GM06990 (cell line): ENCODE results near the gene FSTL4.

Experiments used
- DNase-seq: peaks from one replicate; pipeline ENCODE4 v3.0.0-alpha.2; 2011; ENCODE audit not compliant: insufficient read length; ENCODE audit errors: extremely low read depth
- H3K27me3 ChIP-seq: replicated peaks from 2 replicates; pipeline ENCODE4 v1.6.0; 2011; ENCODE audit warnings: low read length; ENCODE audit not compliant: control insufficient read depth, insufficient read depth
- H3K36me3 ChIP-seq: 2 replicates; pipeline ENCODE4 v1.5.1; 2011; ENCODE audit warnings: low read length; ENCODE audit not compliant: control insufficient read depth, insufficient read depth
- H3K4me3 ChIP-seq: replicated peaks from 2 replicates; pipeline ENCODE4 v1.5.1; 2011; ENCODE audit warnings: low read depth, mild to moderate bottlenecking, control low read depth, low read length
- TF ChIP-seq, protein P1 (sequence below): IDR thresholded peaks from 2 replicates; pipeline ENCODE4 v1.5.1; 2011; ENCODE audit warnings: low read length, control low read depth, mild to moderate bottlenecking, inconsistent platforms; ENCODE audit not compliant: insufficient read depth, poor library complexity, severe bottlenecking

The FSTL4 gene

DNA sequence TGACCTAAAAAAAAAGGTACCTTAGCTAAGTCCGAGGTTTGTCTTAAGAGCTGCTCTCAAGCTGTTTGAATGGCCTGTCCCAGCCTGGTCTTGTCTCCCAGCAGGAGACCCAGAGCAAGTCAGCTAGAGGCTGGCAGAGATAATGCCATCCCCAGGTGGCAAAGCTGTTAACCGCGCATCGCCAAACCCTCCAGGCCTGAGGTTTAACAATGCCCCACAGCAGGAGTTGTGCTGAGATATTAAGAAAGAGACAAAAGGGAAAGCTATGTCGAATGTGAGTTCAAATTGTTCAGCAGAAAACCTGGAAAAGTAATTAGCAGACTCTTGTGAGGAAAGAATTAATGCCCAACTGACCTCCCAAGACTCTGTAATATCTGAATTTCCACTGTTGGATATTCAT lies 187.1 kb downstream of the FSTL4 start:
- no peak for DNase-seq
- Histone ChIP-seq H3K4me3 (no peak overlapping the region), H3K36me3 (no peaks in the 10 kb centered on the region), H3K27me3 (no peaks in the 10 kb centered on the region; the same call in none of the 2 replicates)
- TF ChIP-seq, protein P1, sequence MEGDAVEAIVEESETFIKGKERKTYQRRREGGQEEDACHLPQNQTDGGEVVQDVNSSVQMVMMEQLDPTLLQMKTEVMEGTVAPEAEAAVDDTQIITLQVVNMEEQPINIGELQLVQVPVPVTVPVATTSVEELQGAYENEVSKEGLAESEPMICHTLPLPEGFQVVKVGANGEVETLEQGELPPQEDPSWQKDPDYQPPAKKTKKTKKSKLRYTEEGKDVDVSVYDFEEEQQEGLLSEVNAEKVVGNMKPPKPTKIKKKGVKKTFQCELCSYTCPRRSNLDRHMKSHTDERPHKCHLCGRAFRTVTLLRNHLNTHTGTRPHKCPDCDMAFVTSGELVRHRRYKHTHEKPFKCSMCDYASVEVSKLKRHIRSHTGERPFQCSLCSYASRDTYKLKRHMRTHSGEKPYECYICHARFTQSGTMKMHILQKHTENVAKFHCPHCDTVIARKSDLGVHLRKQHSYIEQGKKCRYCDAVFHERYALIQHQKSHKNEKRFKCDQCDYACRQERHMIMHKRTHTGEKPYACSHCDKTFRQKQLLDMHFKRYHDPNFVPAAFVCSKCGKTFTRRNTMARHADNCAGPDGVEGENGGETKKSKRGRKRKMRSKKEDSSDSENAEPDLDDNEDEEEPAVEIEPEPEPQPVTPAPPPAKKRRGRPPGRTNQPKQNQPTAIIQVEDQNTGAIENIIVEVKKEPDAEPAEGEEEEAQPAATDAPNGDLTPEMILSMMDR = no peak

DNA sequence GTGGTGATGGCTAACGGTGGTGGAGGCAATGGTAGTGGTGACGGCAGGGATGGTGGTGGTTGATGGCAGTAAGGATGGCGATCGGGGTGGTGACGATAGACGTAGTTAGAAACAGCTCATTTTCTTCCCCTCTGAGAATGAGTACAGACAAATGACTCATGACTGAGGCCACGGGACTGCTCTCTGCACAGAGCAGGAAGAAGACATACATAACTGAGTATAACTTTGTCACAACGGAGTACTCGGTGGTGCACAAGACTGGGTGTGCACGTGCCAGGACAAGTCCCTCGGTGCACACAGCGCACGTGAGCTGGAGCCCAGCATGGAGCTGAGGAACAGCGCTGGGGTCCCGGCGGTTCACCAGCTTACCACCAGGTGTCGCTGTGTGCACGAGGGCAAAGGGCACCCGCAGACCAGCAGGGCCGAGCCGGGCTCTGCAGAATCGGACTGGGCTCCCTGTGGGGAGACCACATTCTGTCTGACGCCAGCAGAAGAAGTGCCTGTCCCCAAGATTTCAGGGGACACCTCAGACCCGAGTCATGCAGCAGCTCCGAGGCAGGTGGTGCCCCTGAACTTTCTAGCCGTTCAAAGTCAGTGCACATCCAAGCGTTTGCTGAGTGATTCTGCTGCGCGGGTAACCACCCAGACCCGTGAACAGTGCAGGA lies 188.6 kb downstream of the FSTL4 start:
- Histone ChIP-seq H3K27me3 (no peaks in the 10 kb centered on the region; the same call in 1 of the 2 replicates), H3K36me3 (no peaks in the 10 kb centered on the region), H3K4me3 (no peak overlapping the region)
- TF ChIP-seq, protein P1 = peak; percentile 94
- DNase-seq = peak; percentile 69

DNA sequence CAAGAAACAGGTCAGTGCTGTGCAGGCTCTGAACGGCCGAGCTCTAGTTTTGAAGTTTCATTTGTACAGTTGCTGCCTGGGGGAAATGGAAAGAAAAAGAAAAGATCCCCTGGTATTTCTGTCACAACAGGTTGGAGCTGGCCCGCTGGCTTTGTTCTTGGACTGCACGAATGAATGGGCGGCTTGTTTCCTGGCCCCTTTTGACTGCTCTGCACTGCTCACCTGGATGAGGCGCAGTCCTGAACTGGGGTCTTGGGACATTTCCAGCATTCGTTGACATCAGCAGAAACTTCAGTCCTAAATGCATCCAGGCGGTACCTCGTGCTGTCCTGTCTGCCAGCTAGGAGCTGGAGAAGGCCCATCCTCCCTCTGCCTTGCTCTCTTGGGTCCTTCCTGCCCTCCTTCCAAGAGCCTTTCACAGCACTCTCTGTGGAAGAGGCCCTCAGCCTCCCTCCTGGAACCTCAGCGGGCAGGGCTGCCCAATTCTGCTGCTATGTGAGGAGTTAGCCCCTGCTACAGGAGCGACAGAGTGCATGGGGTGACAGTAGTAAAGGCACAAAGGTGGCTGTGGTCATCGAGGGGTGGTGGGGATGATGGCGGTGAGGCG lies 189.2 kb downstream of the FSTL4 start:
- no peak for DNase-seq
- Histone ChIP-seq H3K4me3 (no peak overlapping the region), H3K27me3 (no peaks in the 10 kb centered on the region; the same call in 1 of the 2 replicates), H3K36me3 (no peaks in the 10 kb centered on the region)
- TF ChIP-seq, protein P1 = no peak

DNA sequence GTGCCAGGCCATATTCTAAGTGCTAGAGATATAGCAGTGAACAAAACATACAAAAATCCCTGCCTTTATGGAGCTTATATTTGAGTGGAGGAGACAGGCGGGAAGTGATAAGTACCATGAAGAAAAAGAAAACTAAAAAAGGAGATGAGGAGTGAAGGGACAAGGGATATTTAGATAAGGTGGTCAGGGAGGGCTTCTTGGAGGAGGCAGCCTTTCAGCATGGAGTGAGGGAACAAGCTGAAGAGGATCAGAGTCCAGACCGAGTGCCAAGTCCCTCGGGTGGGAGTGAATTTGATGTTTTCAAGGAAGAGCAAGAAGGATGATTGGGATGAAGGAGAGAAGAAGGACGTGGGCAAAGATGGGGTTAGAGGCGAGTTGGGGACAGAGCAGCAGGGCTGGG lies 190.5 kb downstream of the FSTL4 start:
- TF ChIP-seq, protein P1 = no peak
- DNase-seq = no peak
- no peaks in the 10 kb centered on the region; the same call in 1 of the 2 replicates for H3K27me3 ChIP-seq
- H3K4me3 ChIP-seq = no peak overlapping the region
- H3K36me3 ChIP-seq = no peaks in the 10 kb centered on the region

DNA sequence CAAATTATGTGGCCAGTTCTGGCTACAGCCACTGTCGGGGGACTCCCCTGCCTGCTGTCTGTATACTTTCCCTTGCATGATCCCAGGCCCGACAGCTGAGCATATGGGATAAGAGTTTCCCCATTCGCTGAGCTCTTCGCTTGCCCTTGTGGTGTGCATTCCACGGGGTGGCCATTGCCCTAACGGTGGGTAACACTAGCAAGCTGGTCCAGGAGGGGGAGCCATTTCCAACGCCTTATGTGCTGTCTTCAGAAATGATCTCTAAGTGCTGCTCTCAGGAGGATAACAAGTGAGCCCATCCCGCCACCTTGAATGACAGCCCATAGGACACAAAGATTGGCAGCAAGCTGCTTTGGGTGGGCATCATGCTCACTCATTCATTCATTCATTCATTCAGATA lies 190.9 kb downstream of the FSTL4 start:
- H3K27me3 ChIP-seq = no peaks in the 10 kb centered on the region; the same call in 1 of the 2 replicates
- no peak overlapping the region for H3K4me3 ChIP-seq
- TF ChIP-seq, protein P1 = peak; percentile 67
- no peaks in the 10 kb centered on the region for H3K36me3 ChIP-seq
- DNase-seq = no peak
